C4-2B (cell line): ENCODE data around the gene SLC8A2.

Source experiments
- ZFX ChIP-seq: fragments of 450-650 bp; IDR thresholded peaks from 2 replicates; pipeline ENCODE4 v1.6.1; 2017
- TF ChIP-seq, protein P1 (sequence below): fragments of 450-650 bp; conservative IDR thresholded peaks from 2 replicates; pipeline ENCODE4 v1.5.1; 2017; ENCODE audit warnings: mild to moderate bottlenecking

DNA sequence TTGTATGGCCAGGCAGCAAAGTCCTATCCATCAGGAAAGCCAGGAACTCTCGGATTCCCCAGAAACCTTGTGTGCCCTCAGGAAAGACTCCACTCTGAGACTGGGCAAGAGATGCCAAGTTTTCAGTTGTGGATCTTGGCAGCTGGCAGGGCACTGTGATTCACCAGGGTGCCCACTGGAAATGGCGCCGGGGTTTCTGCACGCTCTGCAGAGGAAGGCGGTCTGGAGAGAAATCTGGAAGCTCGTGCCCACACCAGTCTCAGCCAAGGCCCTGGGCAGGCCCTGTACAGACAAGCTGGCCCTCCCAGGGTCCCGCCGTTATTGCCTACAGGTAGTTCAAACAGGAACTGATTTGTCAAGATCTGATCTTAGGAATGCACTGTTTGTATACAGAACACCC, 38.3 kb upstream of the SLC8A2 start:
- TF ChIP-seq, protein P1, sequence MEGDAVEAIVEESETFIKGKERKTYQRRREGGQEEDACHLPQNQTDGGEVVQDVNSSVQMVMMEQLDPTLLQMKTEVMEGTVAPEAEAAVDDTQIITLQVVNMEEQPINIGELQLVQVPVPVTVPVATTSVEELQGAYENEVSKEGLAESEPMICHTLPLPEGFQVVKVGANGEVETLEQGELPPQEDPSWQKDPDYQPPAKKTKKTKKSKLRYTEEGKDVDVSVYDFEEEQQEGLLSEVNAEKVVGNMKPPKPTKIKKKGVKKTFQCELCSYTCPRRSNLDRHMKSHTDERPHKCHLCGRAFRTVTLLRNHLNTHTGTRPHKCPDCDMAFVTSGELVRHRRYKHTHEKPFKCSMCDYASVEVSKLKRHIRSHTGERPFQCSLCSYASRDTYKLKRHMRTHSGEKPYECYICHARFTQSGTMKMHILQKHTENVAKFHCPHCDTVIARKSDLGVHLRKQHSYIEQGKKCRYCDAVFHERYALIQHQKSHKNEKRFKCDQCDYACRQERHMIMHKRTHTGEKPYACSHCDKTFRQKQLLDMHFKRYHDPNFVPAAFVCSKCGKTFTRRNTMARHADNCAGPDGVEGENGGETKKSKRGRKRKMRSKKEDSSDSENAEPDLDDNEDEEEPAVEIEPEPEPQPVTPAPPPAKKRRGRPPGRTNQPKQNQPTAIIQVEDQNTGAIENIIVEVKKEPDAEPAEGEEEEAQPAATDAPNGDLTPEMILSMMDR, result no peak
- no peak for TF ChIP-seq ZFX
